GM10847 (cell line): ENCODE results near the gene CBX5.

Source experiments
- POLR2A ChIP-seq: IDR thresholded peaks from 2 replicates; pipeline ENCODE4 v1.6.1; 2011; ENCODE audit not compliant: insufficient read length; ENCODE audit errors: extremely low read depth

CBX5 gene

GRCh38 chr12:54279632-54280467 lies at the start of gene CBX5:
TSS of gene CBX5 (minus strand) at chr12:54280122. CDS start at chr12:54257650, 22,472 bp downstream.
- TF ChIP-seq POLR2A = peak; percentile 72

GRCh38 chr12:54328595-54329337 lies 48.8 kb upstream of the CBX5 start:
- no peak for TF ChIP-seq POLR2A

GRCh38 chr12:54324617-54325441 lies 44.9 kb upstream of the CBX5 start, which contains the start of gene COPZ1:
TSS of gene COPZ1 (plus strand) at chr12:54325131. CDS start at chr12:54325164, 33 bp downstream.
- peak; percentile 69 for TF ChIP-seq POLR2A

GRCh38 chr12:54321363-54321762 lies 41.4 kb upstream of the CBX5 start:
- no peak for TF ChIP-seq POLR2A

- TF ChIP-seq POLR2A = no peak
Measured at GRCh38 chr12:54311051-54311450, 31.1 kb upstream of the CBX5 start.

GRCh38 chr12:54306925-54307741 lies 27.2 kb upstream of the CBX5 start:
- no peak for TF ChIP-seq POLR2A

- no peak for TF ChIP-seq POLR2A
Measured at GRCh38 chr12:54304187-54304810, 24.4 kb upstream of the CBX5 start.

- TF ChIP-seq POLR2A = no peak
Measured at GRCh38 chr12:54303640-54304039, 23.7 kb upstream of the CBX5 start.

GRCh38 chr12:54301428-54302048 lies 21.6 kb upstream of the CBX5 start:
- no peak for TF ChIP-seq POLR2A

- TF ChIP-seq POLR2A = no peak
Measured at GRCh38 chr12:54300732-54301427, 21.0 kb upstream of the CBX5 start, which contains the start of gene NFE2. TSS of gene NFE2 (minus strand) at chr12:54301015. CDS start at chr12:54295248, 5,767 bp downstream.

- no peak for TF ChIP-seq POLR2A
Measured at GRCh38 chr12:54300225-54300731, 20.4 kb upstream of the CBX5 start.

GRCh38 chr12:54299515-54300224 lies 19.7 kb upstream of the CBX5 start:
- no peak for TF ChIP-seq POLR2A

GRCh38 chr12:54298904-54299303 lies 19.0 kb upstream of the CBX5 start:
- TF ChIP-seq POLR2A = no peak
